Measurements from ENCODE around the gene HIVEP2.

GRCh38 chr6:142821164-142821716 lies 123.7 kb downstream of the HIVEP2 start:
- TF ChIP-seq CTCF (IDR thresholded peaks at IDR 0.05), result no peak
- TF ChIP-seq POLR2A (IDR thresholded peaks at IDR 0.05), result no peak
- no peak for TF ChIP-seq EP300 (IDR thresholded peaks at IDR 0.05)
